Measurements from ENCODE around the gene TLL1. TPM values are rescaled to one million over a fixed set of nuclear protein-coding genes. Genes with fewer than 3 reads are reported as not detected.

The TLL1 gene
- total RNA-seq, 2 experiments from 2014 or later, result 0.44 to 3.9 TPM

DNA sequence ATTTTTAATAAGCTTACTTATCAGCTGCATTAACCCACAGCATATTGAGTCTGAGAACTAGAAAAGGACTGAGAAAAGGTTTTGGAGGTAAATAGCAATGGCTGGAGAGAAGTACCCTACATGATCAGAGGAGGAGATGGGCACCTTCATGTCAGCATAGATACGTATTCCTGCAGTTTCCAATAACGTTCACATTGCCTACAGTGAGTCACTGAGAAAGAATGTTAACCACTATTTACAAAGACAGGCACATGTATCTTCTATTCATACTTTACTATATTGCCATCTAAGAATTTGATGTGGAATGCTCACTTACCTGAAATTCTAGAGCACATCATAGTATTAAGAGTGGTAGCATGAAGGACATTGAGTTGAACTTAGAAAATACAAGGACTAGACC, 92.5 kb downstream of the TLL1 start:
- ChIA-PET POLR2A (interaction anchor here (0.6 kb wide), 1 partner anchor 981 kb away, joined by 3 read pairs; no protein-coding TSS in a partner anchor), CTCF (ENCODE audit: unreplicated experiment) (no interaction called here)
- Histone ChIP-seq H3K36me3 (ENCODE audit: insufficient read depth, low read length) (no peaks in the 10 kb centered on the region), H3K4me2 (ENCODE audit: low read length) (no peak overlapping the region), H3K9me3 (ENCODE audit: low read length) (no peaks in the 10 kb centered on the region), H3K9me2 (ENCODE audit: insufficient read depth, low read length) (no peaks in the 10 kb centered on the region), H3K4me1 (ENCODE audit: insufficient read depth, low read length, poor library complexity, severe bottlenecking) (no peaks in the 10 kb centered on the region), H2AFZ (ENCODE audit: low read length) (no peak overlapping the region), H3K79me2 (ENCODE audit: insufficient read depth, low read depth, low read length) (no peaks in the 10 kb centered on the region), H3K4me3 (ENCODE audit: low read depth, low read length, poor library complexity, severe bottlenecking) (no peak overlapping the region), H4K20me1 (ENCODE audit: insufficient read depth, low read length) (no peaks in the 10 kb centered on the region), H3K27ac (ENCODE audit: low read depth, low read length, poor library complexity, severe bottlenecking) (no peak overlapping the region)
- DNase-seq (ENCODE audit: low spot score), result no peak
- no TSS peak for BruUV-seq (replicated peaks)
- intact Hi-C loops (cut with micrococcal nuclease; ENCODE audit: unreplicated experiment), result no loop called here
- no peak for TF ChIP-seq EZH2phosphoT487 (IDR thresholded peaks at IDR 0.05; ENCODE audit: borderline replicate concordance, low read depth, low read length)
- TF ChIP-seq, protein P1, sequence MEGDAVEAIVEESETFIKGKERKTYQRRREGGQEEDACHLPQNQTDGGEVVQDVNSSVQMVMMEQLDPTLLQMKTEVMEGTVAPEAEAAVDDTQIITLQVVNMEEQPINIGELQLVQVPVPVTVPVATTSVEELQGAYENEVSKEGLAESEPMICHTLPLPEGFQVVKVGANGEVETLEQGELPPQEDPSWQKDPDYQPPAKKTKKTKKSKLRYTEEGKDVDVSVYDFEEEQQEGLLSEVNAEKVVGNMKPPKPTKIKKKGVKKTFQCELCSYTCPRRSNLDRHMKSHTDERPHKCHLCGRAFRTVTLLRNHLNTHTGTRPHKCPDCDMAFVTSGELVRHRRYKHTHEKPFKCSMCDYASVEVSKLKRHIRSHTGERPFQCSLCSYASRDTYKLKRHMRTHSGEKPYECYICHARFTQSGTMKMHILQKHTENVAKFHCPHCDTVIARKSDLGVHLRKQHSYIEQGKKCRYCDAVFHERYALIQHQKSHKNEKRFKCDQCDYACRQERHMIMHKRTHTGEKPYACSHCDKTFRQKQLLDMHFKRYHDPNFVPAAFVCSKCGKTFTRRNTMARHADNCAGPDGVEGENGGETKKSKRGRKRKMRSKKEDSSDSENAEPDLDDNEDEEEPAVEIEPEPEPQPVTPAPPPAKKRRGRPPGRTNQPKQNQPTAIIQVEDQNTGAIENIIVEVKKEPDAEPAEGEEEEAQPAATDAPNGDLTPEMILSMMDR (conservative IDR thresholded peaks at IDR 0.05; ENCODE audit: low read length), result no peak

DNA sequence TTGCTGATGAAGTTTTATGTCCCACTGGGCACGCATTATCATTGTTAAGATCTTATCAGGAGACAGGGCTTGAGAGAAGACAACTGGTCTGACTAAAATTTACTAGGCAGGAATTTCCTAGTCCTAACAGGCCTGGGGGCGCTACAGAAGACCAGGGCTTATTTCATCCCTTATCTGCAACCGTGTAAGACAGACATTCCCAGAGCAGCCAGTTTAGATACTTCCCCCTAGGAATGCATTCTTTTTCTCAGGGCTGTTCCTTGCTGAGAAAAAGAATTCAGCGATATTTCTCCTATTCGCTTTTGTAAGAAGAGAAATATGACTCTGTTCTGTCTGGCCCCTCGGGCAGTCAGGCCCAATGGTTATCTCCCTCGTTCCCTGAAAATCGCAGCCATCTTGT, 93.8 kb downstream of the TLL1 start:
- no peak overlapping the region for H3K4me3 ChIP-seq (ENCODE audit: low read depth, low read length, poor library complexity, severe bottlenecking)
- H3K79me2 ChIP-seq (ENCODE audit: insufficient read depth, low read depth, low read length), result no peaks in the 10 kb centered on the region
- no peaks in the 10 kb centered on the region for H3K36me3 ChIP-seq (ENCODE audit: insufficient read depth, low read length)
- no peak overlapping the region for H2AFZ ChIP-seq (ENCODE audit: low read length)
- POLR2A ChIA-PET, result no interaction called here
- no peaks in the 10 kb centered on the region for H3K9me2 ChIP-seq (ENCODE audit: insufficient read depth, low read length)
- no peak for DNase-seq (ENCODE audit: low spot score)
- TF ChIP-seq, protein P1 (conservative IDR thresholded peaks at IDR 0.05; ENCODE audit: low read length), result no peak
- TF ChIP-seq EZH2phosphoT487 (IDR thresholded peaks at IDR 0.05; ENCODE audit: borderline replicate concordance, low read depth, low read length), result no peak
- no peaks in the 10 kb centered on the region for H3K9me3 ChIP-seq (ENCODE audit: low read length)
- no peak overlapping the region for H3K4me2 ChIP-seq (ENCODE audit: low read length)
- BruUV-seq (replicated peaks), result no TSS peak
- CTCF ChIA-PET (ENCODE audit: unreplicated experiment), result no interaction called here
- H4K20me1 ChIP-seq (ENCODE audit: insufficient read depth, low read length), result no peaks in the 10 kb centered on the region
- intact Hi-C loops (cut with micrococcal nuclease; ENCODE audit: unreplicated experiment), result no loop called here
- H3K4me1 ChIP-seq (ENCODE audit: insufficient read depth, low read length, poor library complexity, severe bottlenecking), result no peaks in the 10 kb centered on the region
- no peak overlapping the region for H3K27ac ChIP-seq (ENCODE audit: low read depth, low read length, poor library complexity, severe bottlenecking)

DNA sequence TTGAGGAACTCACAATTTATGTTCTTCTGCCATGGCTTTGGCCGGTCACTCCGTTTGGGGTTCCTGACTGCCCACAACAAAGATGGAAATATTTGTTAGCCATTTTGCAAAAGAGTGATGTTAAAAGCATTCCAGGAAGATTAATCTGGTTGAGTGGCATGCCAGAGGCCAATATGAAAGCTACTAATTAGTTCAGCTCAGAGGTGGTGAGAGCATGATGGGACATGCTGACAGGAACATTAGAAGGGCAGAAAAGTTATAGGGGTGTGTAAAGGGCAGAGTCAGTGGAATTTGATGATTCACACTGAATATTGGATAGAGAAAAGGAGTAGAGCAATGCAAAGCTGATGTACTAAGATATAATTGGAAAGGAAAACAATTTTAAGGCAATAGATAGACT, 94.4 kb downstream of the TLL1 start:
- H3K9me3 ChIP-seq (ENCODE audit: low read length), result no peaks in the 10 kb centered on the region
- no peak overlapping the region for H3K27ac ChIP-seq (ENCODE audit: low read depth, low read length, poor library complexity, severe bottlenecking)
- CTCF ChIA-PET (ENCODE audit: unreplicated experiment), result no interaction called here
- H2AFZ ChIP-seq (ENCODE audit: low read length), result no peak overlapping the region
- POLR2A ChIA-PET, result no interaction called here
- H3K79me2 ChIP-seq (ENCODE audit: insufficient read depth, low read depth, low read length), result no peaks in the 10 kb centered on the region
- H3K4me1 ChIP-seq (ENCODE audit: insufficient read depth, low read length, poor library complexity, severe bottlenecking), result no peaks in the 10 kb centered on the region
- H3K9me2 ChIP-seq (ENCODE audit: insufficient read depth, low read length), result no peaks in the 10 kb centered on the region
- H3K4me2 ChIP-seq (ENCODE audit: low read length), result no peak overlapping the region
- no peak for TF ChIP-seq EZH2phosphoT487 (IDR thresholded peaks at IDR 0.05; ENCODE audit: borderline replicate concordance, low read depth, low read length)
- TF ChIP-seq, protein P1 (conservative IDR thresholded peaks at IDR 0.05; ENCODE audit: low read length), result no peak
- no peak for DNase-seq (ENCODE audit: low spot score)
- intact Hi-C loops (cut with micrococcal nuclease; ENCODE audit: unreplicated experiment), result no loop called here
- no TSS peak for BruUV-seq (replicated peaks)
- H4K20me1 ChIP-seq (ENCODE audit: insufficient read depth, low read length), result no peaks in the 10 kb centered on the region
- H3K36me3 ChIP-seq (ENCODE audit: insufficient read depth, low read length), result no peaks in the 10 kb centered on the region
- H3K4me3 ChIP-seq (ENCODE audit: low read depth, low read length, poor library complexity, severe bottlenecking), result no peak overlapping the region
